UCSD-AML1 (cell line): ENCODE results near the gene NFIB.

ENCODE experiments used
- DNase-seq: peaks from one replicate; lab custom pipeline; 2025; ENCODE audit not compliant: unreplicated experiment; lab: John Stamatoyannopoulos, UW

Gene NFIB

GRCh38 chr9:14345354-14346230 lies 31.7 kb upstream of the NFIB start:
- no peak for DNase-seq

GRCh38 chr9:14344941-14345353 lies 31.0 kb upstream of the NFIB start:
- no peak for DNase-seq

GRCh38 chr9:14344053-14344524 lies 30.1 kb upstream of the NFIB start:
- DNase-seq, result no peak

GRCh38 chr9:14343261-14344031 lies 29.5 kb upstream of the NFIB start:
- DNase-seq, result no peak

- no peak for DNase-seq
Measured at GRCh38 chr9:14342736-14343135, 28.8 kb upstream of the NFIB start.

- DNase-seq, result no peak
Measured at GRCh38 chr9:14341437-14342122, 27.6 kb upstream of the NFIB start.

GRCh38 chr9:14340994-14341393 lies 27.1 kb upstream of the NFIB start:
- no peak for DNase-seq

GRCh38 chr9:14340219-14340873 lies 26.4 kb upstream of the NFIB start:
- no peak for DNase-seq

- DNase-seq, result no peak
Measured at GRCh38 chr9:14339746-14340145, 25.8 kb upstream of the NFIB start.

- no peak for DNase-seq
Measured at GRCh38 chr9:14337615-14338014, 23.7 kb upstream of the NFIB start.

GRCh38 chr9:14336244-14336643 lies 22.3 kb upstream of the NFIB start:
- no peak for DNase-seq

- no peak for DNase-seq
Measured at GRCh38 chr9:14331120-14331519, 17.2 kb upstream of the NFIB start.

- no peak for DNase-seq
Measured at GRCh38 chr9:14327036-14327435, 13.1 kb upstream of the NFIB start.

GRCh38 chr9:14326264-14326826 lies 12.4 kb upstream of the NFIB start:
- no peak for DNase-seq

GRCh38 chr9:14325147-14325546 lies 11.2 kb upstream of the NFIB start:
- no peak for DNase-seq

GRCh38 chr9:14323985-14324650 lies 10.2 kb upstream of the NFIB start:
- no peak for DNase-seq

- no peak for DNase-seq
Measured at GRCh38 chr9:14323083-14323971, 9.4 kb upstream of the NFIB start.

GRCh38 chr9:14322211-14323082 lies 8.5 kb upstream of the NFIB start:
- DNase-seq, result peak; percentile 91
